Progenitor cell of endocrine pancreas (in vitro differentiated cells): ENCODE results near the gene ITSN2. TPM values are rescaled to one million over a fixed set of nuclear protein-coding genes. Genes with fewer than 3 reads are reported as not detected.

ENCODE experiments used
- DNase-seq: peaks from one replicate; pipeline ENCODE4 v3.0.0; 2021; ENCODE audit warnings: low spot score; ENCODE audit not compliant: unreplicated experiment
- H3K27ac Mint-ChIP-seq: 2 replicates; pipeline ENCODE4 v1.8.0; 2021; ENCODE audit warnings: mild to moderate bottlenecking, moderate library complexity, mixed read lengths
- H3K27me3 Mint-ChIP-seq: 2 replicates; pipeline ENCODE4 v1.8.0; 2021; ENCODE audit warnings: mixed read lengths
- H3K36me3 Mint-ChIP-seq: 2 replicates; pipeline ENCODE4 v1.8.0; 2022; ENCODE audit warnings: mixed read lengths; ENCODE audit not compliant: insufficient read depth
- H3K4me1 Mint-ChIP-seq: 2 replicates; pipeline ENCODE4 v1.8.0; 2021; ENCODE audit warnings: low read depth, mixed read lengths
- H3K4me3 Mint-ChIP-seq: 2 replicates; pipeline ENCODE4 v1.8.0; 2021; ENCODE audit warnings: low read depth, mild to moderate bottlenecking, moderate library complexity, mixed read lengths
- H3K9me3 Mint-ChIP-seq: 2 replicates; pipeline ENCODE4 v1.8.0; 2021; ENCODE audit warnings: low read depth, mixed read lengths
- CTCF ChIP-seq: fragments of 200-600 bp; sonication (generic); IDR thresholded peaks from one replicate; pipeline ENCODE4 v1.5.0; 2021; ENCODE audit warnings: antibody characterized with exemption, mild to moderate bottlenecking; ENCODE audit not compliant: unreplicated experiment
- total RNA-seq: library from RNA; stranded (reverse); gene quantifications from 2 replicates; pipeline ENCODE4 v1.2.1, GENCODE V29; 2021

ITSN2 gene
- total RNA-seq, 1 donor from 2014 or later, result 26.7 TPM

DNA sequence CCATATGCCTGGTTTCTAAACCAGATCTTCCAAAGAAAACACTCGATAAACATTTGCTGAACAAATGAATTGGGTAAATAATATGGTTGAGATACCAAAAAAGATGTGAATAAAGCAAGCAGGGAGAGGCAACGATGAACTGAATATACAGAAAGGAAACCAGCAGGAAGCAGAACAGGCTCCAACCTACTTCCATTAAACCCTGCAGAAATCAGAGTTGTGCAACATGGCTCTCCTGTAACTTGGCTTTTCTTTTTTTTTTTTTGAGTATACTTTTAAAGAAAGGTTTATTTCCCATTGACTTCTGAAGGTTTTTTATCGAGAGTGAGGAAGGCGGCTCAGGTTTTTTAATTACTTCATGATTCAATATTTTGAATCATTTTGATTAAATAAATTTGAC lies 23.5 kb downstream of the ITSN2 start:
- H3K9me3 Mint-ChIP-seq, result peaks cover 5% of the 10 kb centered on the region
- no peaks in the 10 kb centered on the region for H3K27me3 Mint-ChIP-seq
- H3K4me3 Mint-ChIP-seq, result no peak overlapping the region
- H3K4me1 Mint-ChIP-seq, result peaks cover 16% of the 10 kb centered on the region
- DNase-seq, result no peak
- H3K27ac Mint-ChIP-seq, result no peak overlapping the region
- no peak for TF ChIP-seq CTCF
- peaks cover 5% of the 10 kb centered on the region for H3K36me3 Mint-ChIP-seq

- no peak for TF ChIP-seq CTCF
- no peak for DNase-seq
- H3K4me1 Mint-ChIP-seq, result peaks cover 21% of the 10 kb centered on the region
- H3K9me3 Mint-ChIP-seq, result peaks cover 5% of the 10 kb centered on the region
- no peaks in the 10 kb centered on the region for H3K27me3 Mint-ChIP-seq
- peaks cover 5% of the 10 kb centered on the region for H3K36me3 Mint-ChIP-seq
- H3K27ac Mint-ChIP-seq, result no peak overlapping the region
- H3K4me3 Mint-ChIP-seq, result no peak overlapping the region
These were observed 26.1 kb downstream of the ITSN2 start for GRCh38 chr2:24334245-24334633.

- no peak for TF ChIP-seq CTCF
- DNase-seq, result no peak
- Mint-ChIP-seq H3K27me3 (no peaks in the 10 kb centered on the region), H3K36me3 (peaks cover 5% of the 10 kb centered on the region), H3K27ac (no peak overlapping the region), H3K4me1 (peaks cover 16% of the 10 kb centered on the region), H3K9me3 (peaks cover 5% of the 10 kb centered on the region), H3K4me3 (no peak overlapping the region)
These were observed 27.4 kb downstream of the ITSN2 start for GRCh38 chr2:24332791-24333540.

- Mint-ChIP-seq H3K36me3 (peaks cover 1% of the 10 kb centered on the region), H3K9me3 (no peaks in the 10 kb centered on the region), H3K27ac (no peak overlapping the region), H3K27me3 (no peaks in the 10 kb centered on the region), H3K4me3 (no peak overlapping the region), H3K4me1 (peaks cover 6% of the 10 kb centered on the region)
- no peak for DNase-seq
- TF ChIP-seq CTCF, result no peak
These were observed 30.2 kb downstream of the ITSN2 start for GRCh38 chr2:24330161-24330560.

- peaks cover 1% of the 10 kb centered on the region for H3K36me3 Mint-ChIP-seq
- no peak for TF ChIP-seq CTCF
- no peak overlapping the region for H3K4me3 Mint-ChIP-seq
- no peak overlapping the region for H3K27ac Mint-ChIP-seq
- peaks cover 6% of the 10 kb centered on the region for H3K4me1 Mint-ChIP-seq
- no peaks in the 10 kb centered on the region for H3K27me3 Mint-ChIP-seq
- no peaks in the 10 kb centered on the region for H3K9me3 Mint-ChIP-seq
- no peak for DNase-seq
These were observed 30.6 kb downstream of the ITSN2 start for GRCh38 chr2:24329700-24330099.
